DOHH2 (cell line): Measurements from ENCODE around the gene R3HDM2.

Experiments
- CTCF ChIP-seq: fragments of 200-600 bp; sonication (generic); IDR thresholded peaks from one replicate; pipeline ENCODE4 v1.5.1; 2014; ENCODE audit warnings: antibody characterized with exemption, mild to moderate bottlenecking, low read depth, low read length; ENCODE audit not compliant: poor library complexity, severe bottlenecking
- EZH2phosphoT487 ChIP-seq: fragments of 200-600 bp; sonication (generic); IDR thresholded peaks from 2 replicates; pipeline ENCODE4 v1.6.1; 2017; ENCODE audit warnings: borderline replicate concordance, mild to moderate bottlenecking, antibody characterized with exemption, low read length, moderate library complexity, mixed read lengths

GRCh38 chr12:57203791-57204190 lies 227.1 kb downstream of the R3HDM2 start:
- TF ChIP-seq CTCF (no peak), EZH2phosphoT487 (no peak)
